Astrocyte (in vitro differentiated cells and primary cell): Measurements from ENCODE around the gene ATG7.

Source experiments
- CTCF ChIP-seq: IDR thresholded peaks from 2 replicates; pipeline ENCODE4 v1.5.1; 2011; ENCODE audit warnings: low read depth, mild to moderate bottlenecking, inconsistent platforms, low read length, moderate library complexity; ENCODE audit not compliant: insufficient read depth
- EZH2 ChIP-seq: IDR thresholded peaks from 2 replicates; pipeline ENCODE4 v1.6.1; 2012; ENCODE audit warnings: mild to moderate bottlenecking, low read length, inconsistent platforms; ENCODE audit not compliant: insufficient read depth

GRCh38 chr3:11545186-11545851 lies 273.1 kb downstream of the ATG7 start:
- no peak for TF ChIP-seq CTCF
- TF ChIP-seq EZH2, result no peak
